OCI-LY1 (cell line): ENCODE results near the gene ADAMTSL4.
"Not testable (repeated sequence)": the region's sequence is repeated elsewhere in the genome, so short reads cannot be mapped to it uniquely, and the experiment has no call there.

Source experiments
- H2AFZ ChIP-seq: fragments of 200-600 bp; sonication (generic), shearing (Covaris generic); 2 replicates; pipeline ENCODE4 v1.6.0; 2014; ENCODE audit warnings: antibody characterized with exemption, mild to moderate bottlenecking, low read length
- H3F3A ChIP-seq: fragments of 200-600 bp; sonication (generic), shearing (Covaris generic); 2 replicates; pipeline ENCODE4 v1.6.0; 2014; ENCODE audit warnings: mild to moderate bottlenecking, antibody characterized with exemption, low read length, moderate library complexity; ENCODE audit not compliant: insufficient read depth
- H3K27ac ChIP-seq: fragments of 200-600 bp; sonication (generic); 2 replicates; pipeline ENCODE4 v1.5.1; 2014; ENCODE audit warnings: low read length, mixed run types, mild to moderate bottlenecking, low read depth; ENCODE audit not compliant: poor library complexity, severe bottlenecking
- H3K27me3 ChIP-seq: fragments of 200-600 bp; sonication (generic); 2 replicates; pipeline ENCODE4 v1.6.0; 2014; ENCODE audit warnings: antibody characterized with exemption, mild to moderate bottlenecking, low read length, moderate library complexity; ENCODE audit not compliant: insufficient read depth
- H3K36me3 ChIP-seq: fragments of 200-600 bp; sonication (generic); 2 replicates; pipeline ENCODE4 v1.6.1; 2014; ENCODE audit warnings: mild to moderate bottlenecking, antibody characterized with exemption, low read length, moderate library complexity, mixed read lengths; ENCODE audit not compliant: insufficient read depth
- H3K4me1 ChIP-seq: fragments of 200-600 bp; sonication (generic); 2 replicates; pipeline ENCODE4 v1.5.1; 2014; ENCODE audit warnings: mild to moderate bottlenecking, low read length, moderate library complexity; ENCODE audit not compliant: insufficient read depth, severe bottlenecking
- H3K4me2 ChIP-seq: fragments of 200-600 bp; sonication (generic), shearing (Covaris generic); 2 replicates; pipeline ENCODE4 v1.6.1; 2014; ENCODE audit warnings: low read length
- H3K4me3 ChIP-seq: fragments of 200-600 bp; sonication (generic); 2 replicates; pipeline ENCODE4 v1.5.1; 2014; ENCODE audit warnings: low read length, low read depth, mild to moderate bottlenecking, mixed read lengths; ENCODE audit not compliant: poor library complexity, severe bottlenecking
- H3K79me2 ChIP-seq: fragments of 200-600 bp; shearing (Covaris generic); 2 replicates; pipeline ENCODE4 v1.6.1; 2016; ENCODE audit warnings: mixed run types, low read length, mixed read lengths; ENCODE audit not compliant: insufficient read depth
- H3K9ac ChIP-seq: fragments of 200-600 bp; sonication (generic), shearing (Covaris generic); 2 replicates; pipeline ENCODE4 v1.6.1; 2014; ENCODE audit warnings: mild to moderate bottlenecking, low read length, mixed read lengths
- H3K9me2 ChIP-seq: fragments of 200-600 bp; sonication (generic), shearing (Covaris generic); 2 replicates; pipeline ENCODE4 v1.6.1; 2014; ENCODE audit warnings: low read depth, mild to moderate bottlenecking, low read length, mixed read lengths
- H3K9me3 ChIP-seq: fragments of 200-600 bp; shearing (Covaris generic); 2 replicates; pipeline ENCODE4 v1.6.1; 2014; ENCODE audit warnings: low read length, mixed read lengths
- H4K20me1 ChIP-seq: fragments of 200-600 bp; sonication (generic), shearing (Covaris generic); 2 replicates; pipeline ENCODE4 v1.6.0; 2016; ENCODE audit warnings: mild to moderate bottlenecking, low read length; ENCODE audit not compliant: insufficient read depth
- EZH2 ChIP-seq: fragments of 200-600 bp; sonication (generic), shearing (Covaris generic); IDR thresholded peaks from 2 replicates; pipeline ENCODE4 v1.8.0; 2017; ENCODE audit warnings: borderline replicate concordance, mixed run types, mild to moderate bottlenecking, antibody characterized with exemption, low read length, moderate library complexity, mixed read lengths
- TF ChIP-seq, protein P1 (sequence below): fragments of 200-600 bp; sonication (generic), shearing (Covaris generic); IDR thresholded peaks from 2 replicates; pipeline ENCODE4 v1.5.1; 2017; ENCODE audit warnings: mild to moderate bottlenecking, antibody characterized with exemption, low read length, moderate library complexity, mixed read lengths

The ADAMTSL4 gene

DNA sequence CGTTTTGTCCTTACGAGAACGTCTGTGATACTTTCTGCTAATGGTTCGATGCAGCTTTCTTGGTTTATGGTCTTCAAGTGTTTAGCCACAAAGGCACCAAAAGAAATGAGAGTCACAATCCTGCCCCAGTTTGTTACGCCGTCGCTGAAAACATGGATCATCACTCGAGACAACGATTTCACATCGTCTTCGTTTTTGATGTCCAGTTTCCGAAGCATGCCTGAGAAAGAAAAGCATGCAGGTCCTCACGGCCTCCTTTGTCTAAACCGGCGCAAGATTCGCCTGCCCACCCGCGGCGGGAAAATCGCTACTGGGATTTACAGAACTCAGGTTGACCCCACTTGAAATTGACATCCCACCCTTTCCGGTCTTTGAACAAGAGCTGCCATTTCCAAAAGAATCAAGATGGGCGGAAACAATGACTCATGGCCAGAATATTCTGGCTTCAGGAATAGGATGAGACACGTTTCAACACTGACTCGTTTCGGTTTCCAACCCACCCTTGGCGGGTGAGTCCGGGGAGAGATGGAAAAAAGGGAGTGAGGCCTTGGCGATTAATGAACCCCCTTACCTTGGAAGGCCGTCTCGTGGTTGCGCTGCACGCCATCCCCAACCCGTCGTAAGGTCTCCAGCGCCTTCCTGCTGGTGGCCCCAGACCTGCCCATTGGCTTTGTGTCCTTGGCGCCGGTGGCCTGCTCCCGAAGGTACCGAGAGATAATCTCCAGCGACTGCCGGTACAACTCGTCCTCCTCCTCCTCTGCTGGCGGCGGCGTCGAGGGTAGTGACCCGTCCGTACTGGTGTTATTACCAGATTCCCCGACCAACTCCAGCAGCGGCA lies 29.3 kb downstream of the ADAMTSL4 start:
- Histone ChIP-seq H4K20me1 (0 out of 2 replicates have a peak, but pooled peaks cover 5% of the 10 kb centered on the region), H3K27me3 (no peaks in the 10 kb centered on the region), H3K9ac (peak overlapping the region; percentile 95), H3K9me3 (no peaks in the 10 kb centered on the region), H3K79me2 (peaks cover 52% of the 10 kb centered on the region), H3K9me2 (no peaks in the 10 kb centered on the region), H3K36me3 (peaks cover 57% of the 10 kb centered on the region), H3K4me3 (peak overlapping the region; percentile 93), H2AFZ (no peak overlapping the region), H3K4me2 (peak overlapping the region; percentile 94), H3K27ac (peak overlapping the region; percentile 99), H3F3A (0 out of 2 replicates have a peak, but pooled peaks cover 5% of the 10 kb centered on the region), H3K4me1 (peaks cover 54% of the 10 kb centered on the region)
- no peak for TF ChIP-seq EZH2
- TF ChIP-seq, protein P1, sequence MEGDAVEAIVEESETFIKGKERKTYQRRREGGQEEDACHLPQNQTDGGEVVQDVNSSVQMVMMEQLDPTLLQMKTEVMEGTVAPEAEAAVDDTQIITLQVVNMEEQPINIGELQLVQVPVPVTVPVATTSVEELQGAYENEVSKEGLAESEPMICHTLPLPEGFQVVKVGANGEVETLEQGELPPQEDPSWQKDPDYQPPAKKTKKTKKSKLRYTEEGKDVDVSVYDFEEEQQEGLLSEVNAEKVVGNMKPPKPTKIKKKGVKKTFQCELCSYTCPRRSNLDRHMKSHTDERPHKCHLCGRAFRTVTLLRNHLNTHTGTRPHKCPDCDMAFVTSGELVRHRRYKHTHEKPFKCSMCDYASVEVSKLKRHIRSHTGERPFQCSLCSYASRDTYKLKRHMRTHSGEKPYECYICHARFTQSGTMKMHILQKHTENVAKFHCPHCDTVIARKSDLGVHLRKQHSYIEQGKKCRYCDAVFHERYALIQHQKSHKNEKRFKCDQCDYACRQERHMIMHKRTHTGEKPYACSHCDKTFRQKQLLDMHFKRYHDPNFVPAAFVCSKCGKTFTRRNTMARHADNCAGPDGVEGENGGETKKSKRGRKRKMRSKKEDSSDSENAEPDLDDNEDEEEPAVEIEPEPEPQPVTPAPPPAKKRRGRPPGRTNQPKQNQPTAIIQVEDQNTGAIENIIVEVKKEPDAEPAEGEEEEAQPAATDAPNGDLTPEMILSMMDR, result no peak

DNA sequence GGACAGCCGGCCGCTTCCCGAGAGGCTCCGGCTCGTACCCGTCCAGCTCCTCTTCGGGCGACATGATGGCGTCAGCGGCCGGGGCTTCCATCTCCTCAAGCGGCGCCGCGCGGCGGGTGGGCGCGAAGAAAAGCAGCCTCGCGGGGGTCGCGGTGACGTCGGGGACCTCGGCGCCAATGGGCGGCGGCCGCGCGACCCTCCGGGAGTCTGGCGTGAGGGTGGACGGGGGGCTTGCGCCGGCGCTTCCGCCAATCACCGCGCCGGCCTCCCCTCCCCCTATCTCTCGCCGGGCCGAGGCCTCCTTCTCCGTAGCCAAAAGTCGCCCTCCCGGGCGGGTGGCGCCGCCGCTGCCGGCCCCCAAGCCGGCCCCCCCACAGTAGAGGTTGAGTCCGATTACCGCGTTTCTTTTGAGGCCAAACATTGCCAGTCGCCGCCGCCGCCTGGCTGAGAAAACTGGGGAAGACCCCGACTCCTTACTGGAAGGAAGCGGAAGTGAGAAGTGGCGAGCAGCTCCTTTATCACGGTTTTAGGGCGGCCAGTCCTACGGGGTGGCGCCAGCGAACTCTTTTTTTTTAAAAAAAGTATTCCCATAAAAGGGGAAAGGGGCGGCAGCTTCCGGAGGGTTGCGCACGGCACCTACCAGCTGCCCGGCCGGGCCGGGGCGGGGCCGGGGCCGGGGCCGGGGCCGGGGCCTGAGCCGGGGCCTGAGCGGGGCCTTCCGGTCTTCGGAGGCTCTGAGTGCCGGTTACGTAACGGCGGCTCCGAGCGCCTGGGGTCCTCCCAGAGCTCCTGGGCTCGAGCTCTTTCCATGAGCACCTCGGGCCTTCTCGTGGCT lies 30.1 kb downstream of the ADAMTSL4 start, which contains the start of gene MCL1:
Gene MCL1 (minus strand): TSS at position 501 of the 835 bp plus-strand sequence. CDS start 80 bp downstream, at position 421.
- Histone ChIP-seq H2AFZ (no peak within 1 kb of the TSS), H3K4me1 (peaks cover 45% of the 10 kb centered on the region), H3K9me2 (no peaks in the 10 kb centered on the region), H3K9me3 (no peaks in the 10 kb centered on the region), H3F3A (0 out of 2 replicates have a peak, but pooled peaks cover 5% of the 10 kb centered on the region), H3K79me2 (peaks cover 51% of the 10 kb centered on the region), H3K4me2 (peak within 1 kb of the TSS; percentile 94), H4K20me1 (0 out of 2 replicates have a peak, but pooled peaks cover 5% of the 10 kb centered on the region), H3K9ac (peak within 1 kb of the TSS; percentile 95), H3K27ac (peak within 1 kb of the TSS; percentile 99), H3K27me3 (no peaks in the 10 kb centered on the region), H3K4me3 (peak within 1 kb of the TSS; percentile 93), H3K36me3 (peaks cover 49% of the 10 kb centered on the region)
- no peak for TF ChIP-seq EZH2
- TF ChIP-seq, protein P1, result no peak

DNA sequence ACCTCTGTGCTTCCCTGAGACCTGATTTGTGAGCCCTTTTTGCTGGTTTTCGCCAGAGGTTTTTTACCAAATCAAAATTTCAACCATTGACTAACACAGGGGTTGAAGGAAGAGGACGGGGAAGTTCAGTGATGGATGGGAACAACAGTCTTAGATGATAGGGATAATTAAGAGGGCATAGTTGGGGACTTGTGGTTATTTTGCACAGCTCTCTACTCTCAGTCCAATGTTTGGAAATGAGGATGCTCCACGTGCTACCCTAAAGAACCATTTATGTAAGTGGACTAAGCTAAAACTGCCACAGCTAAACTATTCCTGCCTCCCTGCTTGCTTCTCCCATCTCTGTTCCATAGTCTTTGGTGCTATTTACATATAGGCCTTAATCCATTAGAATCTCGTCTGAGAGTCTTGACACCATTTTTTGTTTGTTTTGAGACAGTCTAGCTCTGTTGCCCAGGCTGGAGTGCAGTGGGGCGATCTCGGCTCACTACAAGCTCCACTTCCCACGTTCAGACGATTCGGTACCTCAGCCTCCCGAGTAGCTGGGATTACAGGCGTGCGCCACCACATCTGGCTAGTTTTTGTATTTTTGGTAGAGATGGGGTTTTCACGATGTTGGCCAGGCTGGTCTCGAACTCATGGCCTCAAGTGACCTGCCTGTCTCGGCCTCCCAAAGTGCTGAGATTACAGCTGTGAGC lies 30.9 kb downstream of the ADAMTSL4 start:
- peaks cover 38% of the 10 kb centered on the region for H3K4me1 ChIP-seq
- peak overlapping the region; percentile 70 for H3K4me2 ChIP-seq
- H4K20me1 ChIP-seq, result 0 out of 2 replicates have a peak, but pooled peaks cover 5% of the 10 kb centered on the region
- no peaks in the 10 kb centered on the region for H3K27me3 ChIP-seq
- TF ChIP-seq, protein P1, result no peak
- no peak for TF ChIP-seq EZH2
- no peaks in the 10 kb centered on the region for H3K9me2 ChIP-seq
- H3K4me3 ChIP-seq, result peak overlapping the region; percentile 93
- H3K27ac ChIP-seq, result peak overlapping the region; percentile 81
- H2AFZ ChIP-seq, result no peak overlapping the region
- H3K9me3 ChIP-seq, result no peaks in the 10 kb centered on the region
- peaks cover 41% of the 10 kb centered on the region for H3K36me3 ChIP-seq
- peaks cover 43% of the 10 kb centered on the region for H3K79me2 ChIP-seq
- H3K9ac ChIP-seq, result peak overlapping the region; percentile 77
- H3F3A ChIP-seq, result no peaks in the 10 kb centered on the region

DNA sequence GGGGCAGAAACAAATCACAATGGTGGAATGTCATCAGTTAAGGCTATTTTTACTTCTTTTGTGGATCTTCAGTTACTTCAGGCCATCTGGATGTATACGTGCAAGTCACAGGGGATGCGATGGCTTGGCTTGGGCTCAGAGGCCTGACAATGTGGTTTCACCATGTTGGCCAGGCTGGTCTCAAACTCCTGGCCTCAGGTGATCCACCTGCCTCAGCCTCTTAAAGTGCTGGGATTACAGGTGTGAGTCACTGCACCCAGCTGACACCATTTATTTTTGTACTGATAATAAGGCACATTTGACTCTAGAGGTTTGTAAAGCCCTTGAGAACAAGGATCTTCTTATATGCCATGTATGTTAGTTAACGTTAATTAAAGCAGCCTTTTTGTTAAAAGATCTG lies 31.8 kb downstream of the ADAMTSL4 start:
- not testable (repeated sequence) for H3K9me2 ChIP-seq, H2AFZ ChIP-seq, H3K9me3 ChIP-seq, H3K4me3 ChIP-seq, H3K9ac ChIP-seq, H4K20me1 ChIP-seq, H3K27me3 ChIP-seq, H3F3A ChIP-seq, H3K4me2 ChIP-seq
- H3K4me1 ChIP-seq, result peaks cover 29% of the 10 kb centered on the region
- peak overlapping the region; percentile 69 for H3K27ac ChIP-seq
- peaks cover 33% of the 10 kb centered on the region for H3K36me3 ChIP-seq
- peaks cover 34% of the 10 kb centered on the region for H3K79me2 ChIP-seq
